Fibroblast of lung (primary cell): Measurements from ENCODE around the gene PPFIBP1. TPM values are rescaled to one million over a fixed set of nuclear protein-coding genes. Genes with fewer than 3 reads are reported as not detected.

Source experiments
- DNase-seq, 2 donors: peaks; one replicate each; pipeline versions ENCODE4 v3.0.0 to v3.0.0-alpha.2; 2010; ENCODE audit warnings: low read depth in 2 of 2
- H2AFZ ChIP-seq: 2 replicates; pipeline ENCODE4 v1.5.1; 2012; ENCODE audit warnings: low read length, control low read depth, inconsistent platforms
- H3K27ac ChIP-seq: 2 replicates; pipeline ENCODE4 v1.5.1; 2011; ENCODE audit warnings: low read length, control low read depth; ENCODE audit not compliant: insufficient read depth
- H3K27me3 ChIP-seq: 2 replicates; pipeline ENCODE4 v1.5.1; 2011; ENCODE audit warnings: mild to moderate bottlenecking, low read length; ENCODE audit not compliant: control insufficient read depth, insufficient read depth
- H3K36me3 ChIP-seq: 2 replicates; pipeline ENCODE4 v1.5.1; 2011; ENCODE audit warnings: low read length; ENCODE audit not compliant: control insufficient read depth, insufficient read depth
- H3K4me1 ChIP-seq: 2 replicates; pipeline ENCODE4 v1.5.1; 2011; ENCODE audit warnings: low read length; ENCODE audit not compliant: control insufficient read depth, insufficient read depth; ENCODE audit errors: extremely low read depth
- H3K4me2 ChIP-seq: 2 replicates; pipeline ENCODE4 v1.5.1; 2011; ENCODE audit warnings: low read length, control low read depth; ENCODE audit not compliant: insufficient read depth; ENCODE audit errors: extremely low read depth
- H3K4me3 ChIP-seq, 4 experiments: fragments of 200-600 bp in 1 of 4; sonication (generic) in 1 of 4; replicated peaks in 1 of 4; 2 replicates each; pipeline ENCODE4 v1.5.1; 2011 to 2016; ENCODE audit warnings: low read length in 4 of 4, low read depth in 3 of 4, mild to moderate bottlenecking in 3 of 4, control low read depth in 2 of 4, inconsistent platforms in 1 of 4, mixed read lengths in 1 of 4; ENCODE audit not compliant: insufficient read depth in 1 of 4; ENCODE audit errors: control extremely low read depth in 1 of 4
- H3K79me2 ChIP-seq: 2 replicates; pipeline ENCODE4 v1.5.1; 2012; ENCODE audit warnings: mild to moderate bottlenecking, low read length, inconsistent platforms; ENCODE audit not compliant: control insufficient read depth, insufficient read depth
- H3K9ac ChIP-seq: 2 replicates; pipeline ENCODE4 v1.5.1; 2011; ENCODE audit warnings: mild to moderate bottlenecking, low read length, control low read depth; ENCODE audit not compliant: insufficient read depth
- H3K9me3 ChIP-seq: 2 replicates; pipeline ENCODE4 v1.5.1; 2012; ENCODE audit warnings: low read depth, low read length; ENCODE audit not compliant: control insufficient read depth, insufficient read depth
- H4K20me1 ChIP-seq: 2 replicates; pipeline ENCODE4 v1.5.1; 2011; ENCODE audit warnings: low read length; ENCODE audit not compliant: control insufficient read depth, insufficient read depth; ENCODE audit errors: extremely low read depth
- EZH2 ChIP-seq: IDR thresholded peaks from 2 replicates; pipeline ENCODE4 v1.5.1; 2012; ENCODE audit warnings: low read length, control low read depth, mild to moderate bottlenecking; ENCODE audit errors: missing control alignments
- polyA plus RNA-seq, 2 donors: library from polyadenylated mRNA; depleted of rRNA in 1 of 2; stranded (reverse) in 1 of 2; unstranded in 1 of 2; fragments of >200 nt; gene quantifications; 2 replicates each; pipeline ENCODE4 v1.2.1, GENCODE V29; 2011 to 2012; ENCODE audit warnings: missing spikeins in 1 of 2
- total RNA-seq: library from RNA; depleted of rRNA; stranded (reverse); fragments of >200 nt; gene quantifications from 2 replicates; pipeline ENCODE4 v1.2.1, GENCODE V29; 2014
- TF ChIP-seq, protein P1 (sequence below), 2 donors: IDR thresholded peaks in 1 of 2; conservative IDR thresholded peaks in 1 of 2; 1 replicate in 1 of 2; 2 replicates in 1 of 2; pipeline ENCODE4 v1.5.1; 2011 to 2012; ENCODE audit warnings: low read length in 2 of 2, control low read depth in 1 of 2, inconsistent platforms in 1 of 2, low read depth in 1 of 2, mild to moderate bottlenecking in 1 of 2

The PPFIBP1 gene
- total and polyA plus RNA-seq, 2 donors (not counting 1 experiment from before 2014, with no cell fraction given), result 65.1 to 93.0 TPM

DNA sequence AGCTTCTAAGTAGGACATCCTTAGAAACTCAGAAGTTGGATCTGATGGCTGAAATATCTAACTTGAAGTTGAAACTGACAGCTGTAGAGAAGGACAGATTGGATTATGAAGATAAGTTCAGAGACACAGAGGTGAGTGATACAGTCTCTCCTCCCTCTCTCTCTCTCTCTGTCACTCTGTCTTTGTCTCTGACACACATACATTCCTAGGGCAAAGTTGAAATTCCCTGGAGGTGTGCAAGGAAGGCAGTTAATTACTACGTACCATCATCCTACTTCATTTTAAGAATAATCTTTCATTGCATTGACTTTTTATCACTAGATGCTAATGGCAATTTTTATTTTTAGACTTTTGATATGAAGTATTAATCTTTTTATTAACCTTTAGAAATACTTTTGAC is 126.0 kb downstream of the PPFIBP1 start:
- no peak overlapping the region for H3K4me3 ChIP-seq
- no peaks in the 10 kb centered on the region for H3K27me3 ChIP-seq
- H3K9me3 ChIP-seq, result no peaks in the 10 kb centered on the region
- H3K79me2 ChIP-seq, result no peaks in the 10 kb centered on the region
- no peak overlapping the region for H2AFZ ChIP-seq
- no peak overlapping the region for H3K27ac ChIP-seq
- no peak for TF ChIP-seq EZH2
- TF ChIP-seq, protein P1, sequence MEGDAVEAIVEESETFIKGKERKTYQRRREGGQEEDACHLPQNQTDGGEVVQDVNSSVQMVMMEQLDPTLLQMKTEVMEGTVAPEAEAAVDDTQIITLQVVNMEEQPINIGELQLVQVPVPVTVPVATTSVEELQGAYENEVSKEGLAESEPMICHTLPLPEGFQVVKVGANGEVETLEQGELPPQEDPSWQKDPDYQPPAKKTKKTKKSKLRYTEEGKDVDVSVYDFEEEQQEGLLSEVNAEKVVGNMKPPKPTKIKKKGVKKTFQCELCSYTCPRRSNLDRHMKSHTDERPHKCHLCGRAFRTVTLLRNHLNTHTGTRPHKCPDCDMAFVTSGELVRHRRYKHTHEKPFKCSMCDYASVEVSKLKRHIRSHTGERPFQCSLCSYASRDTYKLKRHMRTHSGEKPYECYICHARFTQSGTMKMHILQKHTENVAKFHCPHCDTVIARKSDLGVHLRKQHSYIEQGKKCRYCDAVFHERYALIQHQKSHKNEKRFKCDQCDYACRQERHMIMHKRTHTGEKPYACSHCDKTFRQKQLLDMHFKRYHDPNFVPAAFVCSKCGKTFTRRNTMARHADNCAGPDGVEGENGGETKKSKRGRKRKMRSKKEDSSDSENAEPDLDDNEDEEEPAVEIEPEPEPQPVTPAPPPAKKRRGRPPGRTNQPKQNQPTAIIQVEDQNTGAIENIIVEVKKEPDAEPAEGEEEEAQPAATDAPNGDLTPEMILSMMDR (conservative IDR thresholded peaks at IDR 0.05 in 1 of 2, IDR thresholded peaks at IDR 0.05 in 1 of 2; ENCODE audit: low read depth in 1 of 2, low read length in 2 of 2), result no peak
- DNase-seq, result no peak
- no peaks in the 10 kb centered on the region for H3K4me1 ChIP-seq
- no peak overlapping the region for H3K4me2 ChIP-seq
- peaks cover 4% of the 10 kb centered on the region for H3K36me3 ChIP-seq
- no peaks in the 10 kb centered on the region for H4K20me1 ChIP-seq
- H3K9ac ChIP-seq, result no peak overlapping the region

DNA sequence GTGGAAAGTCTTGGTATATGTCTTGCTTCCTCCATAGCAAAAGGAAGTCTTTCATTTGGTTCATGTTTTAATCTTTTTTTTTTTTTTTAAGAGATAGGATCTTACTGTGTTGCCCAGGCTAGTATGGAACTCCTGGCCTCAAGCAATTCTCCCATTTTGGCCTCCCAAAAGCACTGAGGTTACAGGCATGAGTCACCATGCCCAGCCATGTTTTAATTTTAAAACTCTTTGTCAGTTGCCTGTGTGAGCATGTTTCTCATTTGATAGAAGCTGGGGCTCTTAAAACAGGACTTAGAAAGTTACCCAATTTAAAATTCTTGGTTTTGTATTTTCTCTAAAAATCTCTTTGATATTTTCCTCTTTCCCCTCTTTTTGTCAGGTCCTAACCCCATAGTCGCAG is 127.2 kb downstream of the PPFIBP1 start:
- Histone ChIP-seq H3K79me2 (no peaks in the 10 kb centered on the region), H4K20me1 (no peaks in the 10 kb centered on the region), H3K4me3 (no peak overlapping the region), H3K27me3 (no peaks in the 10 kb centered on the region), H3K27ac (no peak overlapping the region), H3K9me3 (no peaks in the 10 kb centered on the region), H3K4me1 (no peaks in the 10 kb centered on the region), H3K4me2 (no peak overlapping the region), H3K9ac (no peak overlapping the region), H2AFZ (no peak overlapping the region), H3K36me3 (peaks cover 2% of the 10 kb centered on the region)
- DNase-seq, result no peak
- no peak for TF ChIP-seq EZH2

DNA sequence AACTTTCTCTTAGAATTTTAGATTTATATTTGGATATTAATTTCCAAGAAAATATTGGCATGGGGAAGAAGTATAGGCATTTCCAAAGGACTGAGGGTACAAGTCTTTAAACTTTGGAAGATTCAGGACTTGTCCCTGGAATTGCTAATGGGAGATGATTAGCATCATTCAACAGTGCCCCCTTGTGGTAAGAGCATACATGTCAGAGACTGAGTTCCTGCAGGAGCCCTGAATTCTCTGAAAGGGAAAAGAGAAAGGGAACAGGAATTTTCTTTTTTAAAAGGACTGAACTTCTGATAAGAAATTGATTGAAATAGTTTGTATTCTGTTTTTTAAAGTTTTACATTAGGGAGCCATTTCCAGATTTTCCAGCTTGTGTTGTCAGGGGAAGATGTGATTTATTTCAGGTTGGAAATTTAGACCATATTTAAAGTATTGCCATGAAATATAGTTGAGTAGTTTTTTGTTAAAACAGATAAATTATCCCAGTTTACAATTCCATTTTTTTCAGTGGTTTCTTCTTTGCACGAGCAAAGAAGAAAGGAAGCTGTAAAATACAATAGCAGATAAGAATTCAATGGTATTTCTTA is 128.3 kb downstream of the PPFIBP1 start:
- Histone ChIP-seq H3K27ac (no peak overlapping the region), H3K4me3 (no peak overlapping the region), H3K36me3 (peaks cover 2% of the 10 kb centered on the region), H3K4me2 (no peak overlapping the region), H3K79me2 (no peaks in the 10 kb centered on the region), H4K20me1 (no peaks in the 10 kb centered on the region), H3K9me3 (no peaks in the 10 kb centered on the region), H2AFZ (no peak overlapping the region), H3K4me1 (no peaks in the 10 kb centered on the region), H3K27me3 (no peaks in the 10 kb centered on the region), H3K9ac (no peak overlapping the region)
- peak; percentile 66 to 89 for DNase-seq
- TF ChIP-seq EZH2, result no peak
- TF ChIP-seq, protein P1 (conservative IDR thresholded peaks at IDR 0.05 in 1 of 2, IDR thresholded peaks at IDR 0.05 in 1 of 2; ENCODE audit: low read depth in 1 of 2, low read length in 2 of 2), result peak; percentile 87 to 91
